Measurements from ENCODE around the gene SLCO3A1.

SLCO3A1 gene

GRCh38 chr15:91872356-91873137 lies 19.0 kb downstream of the SLCO3A1 start:
- H3K27me3 ChIP-seq (ENCODE audit: low read depth, low read length) = peaks cover 18% of the 10 kb centered on the region
- no peak overlapping the region for H3K27ac ChIP-seq (ENCODE audit: low read length)
- no peak overlapping the region for H3K9ac ChIP-seq (ENCODE audit: low read length)
- no peak overlapping the region for H3K4me3 ChIP-seq (ENCODE audit: low read length)
- no peaks in the 10 kb centered on the region for H3K79me2 ChIP-seq (ENCODE audit: low read length)
- no peaks in the 10 kb centered on the region for H3K36me3 ChIP-seq (replicated peaks; ENCODE audit: low read depth, low read length)
- no peak overlapping the region for H3K4me2 ChIP-seq (ENCODE audit: low read length)
- H3K9me3 ChIP-seq (ENCODE audit: insufficient read depth, low read length) = no peaks in the 10 kb centered on the region
- TF ChIP-seq CTCF (IDR thresholded peaks at IDR 0.05; ENCODE audit: low read depth, low read length) = no peak
- TF ChIP-seq EZH2phosphoT487 (IDR thresholded peaks at IDR 0.05; ENCODE audit: low read depth) = no peak
- H4K20me1 ChIP-seq (ENCODE audit: insufficient read depth, low read length) = no peaks in the 10 kb centered on the region
- no peak overlapping the region for H2AFZ ChIP-seq (ENCODE audit: low read depth, low read length)
- no peaks in the 10 kb centered on the region for H3K4me1 ChIP-seq (ENCODE audit: low read length)

DNA sequence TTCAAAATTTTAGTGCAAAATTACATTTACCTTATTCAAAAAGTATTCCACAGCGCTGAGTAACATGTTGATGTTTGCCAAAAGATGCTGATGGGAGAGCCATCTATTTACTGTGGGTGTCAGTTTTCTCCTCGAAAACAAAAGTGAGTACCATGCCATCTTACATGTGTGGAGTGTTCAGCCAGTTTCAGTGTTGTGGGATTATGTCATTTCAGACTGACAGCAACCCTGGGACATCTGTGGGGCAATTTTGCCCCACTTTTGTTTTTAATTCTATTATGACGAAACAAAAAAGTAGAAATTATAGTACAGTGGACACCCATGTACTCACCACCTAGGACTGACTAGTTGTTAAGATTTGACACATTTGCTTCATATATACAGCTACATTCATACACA lies 19.6 kb downstream of the SLCO3A1 start:
- no peak overlapping the region for H3K4me2 ChIP-seq (ENCODE audit: low read length)
- no peak overlapping the region for H3K9ac ChIP-seq (ENCODE audit: low read length)
- H3K4me1 ChIP-seq (ENCODE audit: low read length) = no peaks in the 10 kb centered on the region
- no peak overlapping the region for H3K4me3 ChIP-seq (ENCODE audit: low read length)
- no peaks in the 10 kb centered on the region for H4K20me1 ChIP-seq (ENCODE audit: insufficient read depth, low read length)
- H3K36me3 ChIP-seq (replicated peaks; ENCODE audit: low read depth, low read length) = no peaks in the 10 kb centered on the region
- peaks cover 18% of the 10 kb centered on the region for H3K27me3 ChIP-seq (ENCODE audit: low read depth, low read length)
- TF ChIP-seq CTCF (IDR thresholded peaks at IDR 0.05; ENCODE audit: low read depth, low read length) (no peak), EZH2phosphoT487 (IDR thresholded peaks at IDR 0.05; ENCODE audit: low read depth) (no peak)
- no peaks in the 10 kb centered on the region for H3K79me2 ChIP-seq (ENCODE audit: low read length)
- no peak overlapping the region for H2AFZ ChIP-seq (ENCODE audit: low read depth, low read length)
- no peak overlapping the region for H3K27ac ChIP-seq (ENCODE audit: low read length)
- no peaks in the 10 kb centered on the region for H3K9me3 ChIP-seq (ENCODE audit: insufficient read depth, low read length)

DNA sequence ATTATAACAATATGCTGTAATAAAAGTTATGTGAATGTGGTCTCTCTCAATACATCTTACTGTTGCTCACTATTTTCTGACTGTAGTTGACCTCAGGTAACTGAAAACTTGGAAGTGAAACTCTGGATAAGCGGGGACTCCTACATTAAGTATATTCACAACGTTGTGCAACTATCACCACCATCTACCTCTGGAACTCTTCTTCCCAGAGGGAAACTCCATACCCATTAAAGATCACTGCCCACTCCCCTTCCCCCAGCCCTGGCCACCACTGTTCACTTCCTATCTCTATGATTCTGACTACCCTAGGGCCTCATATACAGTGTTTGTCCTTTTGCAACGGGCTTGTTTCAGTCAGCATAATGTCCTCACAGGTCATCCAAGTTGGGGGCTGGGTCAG lies 20.7 kb downstream of the SLCO3A1 start:
- no peaks in the 10 kb centered on the region for H4K20me1 ChIP-seq (ENCODE audit: insufficient read depth, low read length)
- no peaks in the 10 kb centered on the region for H3K4me1 ChIP-seq (ENCODE audit: low read length)
- H3K9ac ChIP-seq (ENCODE audit: low read length) = no peak overlapping the region
- no peaks in the 10 kb centered on the region for H3K9me3 ChIP-seq (ENCODE audit: insufficient read depth, low read length)
- H3K79me2 ChIP-seq (ENCODE audit: low read length) = no peaks in the 10 kb centered on the region
- TF ChIP-seq EZH2phosphoT487 (IDR thresholded peaks at IDR 0.05; ENCODE audit: low read depth) = no peak
- no peak for TF ChIP-seq CTCF (IDR thresholded peaks at IDR 0.05; ENCODE audit: low read depth, low read length)
- no peak overlapping the region for H2AFZ ChIP-seq (ENCODE audit: low read depth, low read length)
- no peak overlapping the region for H3K4me2 ChIP-seq (ENCODE audit: low read length)
- H3K4me3 ChIP-seq (ENCODE audit: low read length) = no peak overlapping the region
- H3K27ac ChIP-seq (ENCODE audit: low read length) = no peak overlapping the region
- H3K36me3 ChIP-seq (replicated peaks; ENCODE audit: low read depth, low read length) = no peaks in the 10 kb centered on the region
- H3K27me3 ChIP-seq (ENCODE audit: low read depth, low read length) = peaks cover 18% of the 10 kb centered on the region

DNA sequence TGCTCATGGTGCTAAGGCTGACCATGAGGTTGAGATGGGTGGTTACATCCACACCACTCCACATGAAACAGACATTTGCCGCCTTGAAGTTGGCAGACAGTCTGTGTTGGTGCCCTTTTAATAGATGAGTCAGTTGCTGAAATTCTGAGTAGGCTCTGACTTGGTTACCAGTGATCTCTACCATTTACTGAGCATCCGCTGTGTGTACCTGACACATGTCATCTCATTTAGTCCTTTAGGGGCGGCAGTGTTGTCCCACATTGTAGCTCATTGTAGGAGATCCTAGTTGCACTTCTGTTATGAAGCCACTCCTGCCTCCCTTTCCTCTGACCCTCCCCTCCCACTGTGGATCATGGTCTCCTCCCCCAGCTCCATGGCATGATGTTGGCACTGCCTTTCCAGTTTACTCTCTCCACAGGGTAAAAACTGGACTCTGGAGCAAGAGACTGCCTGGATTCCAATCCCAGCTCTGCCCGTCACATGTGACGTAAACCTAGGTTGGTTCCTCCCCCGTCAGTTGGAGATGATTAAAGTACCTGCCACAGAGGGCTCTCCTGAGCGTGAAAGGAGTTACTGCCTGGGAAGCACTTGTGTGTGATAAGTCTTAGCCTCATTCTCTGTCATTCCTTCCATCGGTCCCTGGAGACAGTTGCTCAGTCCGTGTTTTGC lies 21.6 kb downstream of the SLCO3A1 start:
- TF ChIP-seq CTCF (IDR thresholded peaks at IDR 0.05; ENCODE audit: low read depth, low read length) = no peak
- TF ChIP-seq EZH2phosphoT487 (IDR thresholded peaks at IDR 0.05; ENCODE audit: low read depth) = no peak

More for the DNA sequence above, 21.6 kb downstream of the SLCO3A1 start:
- no peaks in the 10 kb centered on the region for H3K36me3 ChIP-seq (replicated peaks; ENCODE audit: low read depth, low read length)
- H3K9me3 ChIP-seq (ENCODE audit: insufficient read depth, low read length) = no peaks in the 10 kb centered on the region
- no peak overlapping the region for H3K9ac ChIP-seq (ENCODE audit: low read length)
- no peaks in the 10 kb centered on the region for H3K79me2 ChIP-seq (ENCODE audit: low read length)
- no peak overlapping the region for H3K4me2 ChIP-seq (ENCODE audit: low read length)
- H2AFZ ChIP-seq (ENCODE audit: low read depth, low read length) = no peak overlapping the region
- H3K4me1 ChIP-seq (ENCODE audit: low read length) = no peaks in the 10 kb centered on the region
- no peak overlapping the region for H3K27ac ChIP-seq (ENCODE audit: low read length)
- H4K20me1 ChIP-seq (ENCODE audit: insufficient read depth, low read length) = no peaks in the 10 kb centered on the region
- no peak overlapping the region for H3K4me3 ChIP-seq (ENCODE audit: low read length)
- H3K27me3 ChIP-seq (ENCODE audit: low read depth, low read length) = peaks cover 21% of the 10 kb centered on the region
